ENCODE results near the gene TANC1.

The TANC1 gene

GRCh38 chr2:158997037-158997790, 28.8 kb downstream of the TANC1 start:
- TF ChIP-seq POLR2AphosphoS5 (IDR thresholded peaks at IDR 0.05; ENCODE audit: low read depth, low read length) (no peak), FOXP2 (optimal IDR thresholded peaks at IDR 0.05; ENCODE audit: borderline replicate concordance, extremely low read depth, extremely low read length, insufficient read depth) (no peak), REST (IDR thresholded peaks at IDR 0.05; ENCODE audit: insufficient read depth in 1 of 2, low read depth in 2 of 2, low read length in 2 of 2) (no peak), TAF1 (IDR thresholded peaks at IDR 0.05; ENCODE audit: borderline replicate concordance, insufficient read depth, low read length) (no peak), SIN3A (IDR thresholded peaks at IDR 0.05; ENCODE audit: borderline replicate concordance, insufficient read depth, low read length) (no peak)

- TF ChIP-seq SIN3A (IDR thresholded peaks at IDR 0.05; ENCODE audit: borderline replicate concordance, insufficient read depth, low read length) (0 out of 2 replicates have a peak, but pooled peaks have one; percentile 30), REST (IDR thresholded peaks at IDR 0.05; ENCODE audit: insufficient read depth in 1 of 2, low read depth in 2 of 2, low read length in 2 of 2) (no peak)
Measured at GRCh38 chr2:158998551-158999248, 30.3 kb downstream of the TANC1 start.

- TF ChIP-seq FOXP2 (optimal IDR thresholded peaks at IDR 0.05; ENCODE audit: borderline replicate concordance, extremely low read depth, extremely low read length, insufficient read depth) (no peak), POLR2AphosphoS5 (IDR thresholded peaks at IDR 0.05; ENCODE audit: low read depth, low read length) (no peak), REST (IDR thresholded peaks at IDR 0.05; ENCODE audit: insufficient read depth in 1 of 2, low read depth in 2 of 2, low read length in 2 of 2) (no peak), TAF1 (IDR thresholded peaks at IDR 0.05; ENCODE audit: borderline replicate concordance, insufficient read depth, low read length) (no peak), SIN3A (IDR thresholded peaks at IDR 0.05; ENCODE audit: borderline replicate concordance, insufficient read depth, low read length) (no peak)
Measured at GRCh38 chr2:158999458-158999857, 31.0 kb downstream of the TANC1 start.

- no peak for TF ChIP-seq SIN3A (IDR thresholded peaks at IDR 0.05; ENCODE audit: borderline replicate concordance, insufficient read depth, low read length)
- TF ChIP-seq POLR2AphosphoS5 (IDR thresholded peaks at IDR 0.05; ENCODE audit: low read depth, low read length), result no peak
- no peak for TF ChIP-seq FOXP2 (optimal IDR thresholded peaks at IDR 0.05; ENCODE audit: borderline replicate concordance, extremely low read depth, extremely low read length, insufficient read depth)
- no peak for TF ChIP-seq REST (IDR thresholded peaks at IDR 0.05; ENCODE audit: insufficient read depth in 1 of 2, low read depth in 2 of 2, low read length in 2 of 2)
- TF ChIP-seq TAF1 (IDR thresholded peaks at IDR 0.05; ENCODE audit: borderline replicate concordance, insufficient read depth, low read length), result no peak
Measured at GRCh38 chr2:159000072-159000471, 31.6 kb downstream of the TANC1 start.

All from PFSK-1 (cell line).